Retina (tissue), 1 donor: ENCODE measurements around the gene CNTN3.

ENCODE experiments used
- DNase-seq: peaks from one replicate; pipeline ENCODE4 v3.0.0-alpha.2; 2016

Gene CNTN3

DNA sequence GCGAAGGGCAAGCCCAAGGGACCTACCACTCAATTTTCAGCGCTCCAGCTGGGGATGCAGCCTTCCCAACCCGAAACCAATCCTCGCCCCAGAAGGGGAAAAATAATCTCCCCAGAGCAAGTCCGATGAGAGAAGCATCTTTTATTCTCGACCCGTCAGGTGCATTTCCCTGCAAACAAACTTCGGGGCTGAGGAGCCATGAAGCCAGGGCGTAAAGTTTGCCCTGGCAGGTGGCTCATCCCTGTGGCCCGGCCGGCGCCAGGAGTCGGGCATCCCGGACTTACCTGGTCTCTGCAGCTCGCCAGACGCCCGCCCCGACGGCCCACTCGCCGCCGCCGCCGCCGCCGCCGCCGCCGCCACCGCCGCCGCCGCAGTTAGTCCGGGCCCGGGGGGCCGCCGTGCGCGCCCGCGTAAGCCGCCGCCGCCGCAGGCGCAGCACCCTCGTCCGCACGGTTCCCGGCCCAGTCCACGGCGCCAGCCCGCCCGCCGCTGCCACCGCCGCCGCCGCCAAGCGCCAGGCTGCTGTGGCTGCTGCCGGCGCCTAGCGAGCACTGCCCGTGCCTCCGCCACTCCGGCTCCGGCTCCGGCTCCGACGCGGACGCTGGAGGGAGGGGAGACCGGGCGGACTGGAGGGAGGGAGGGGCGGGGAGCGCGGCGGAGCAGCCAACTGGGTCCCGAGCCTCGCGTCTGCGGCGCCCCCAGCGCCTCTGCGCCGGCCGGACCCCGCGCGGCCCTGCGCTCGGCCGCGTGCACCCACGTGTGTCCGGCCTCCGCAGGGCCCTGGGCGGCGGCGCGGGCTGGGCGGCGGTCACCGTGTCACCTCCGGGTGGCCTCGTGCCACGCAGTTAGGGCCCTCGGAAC, at the start of gene CNTN3:
TSS of gene CNTN3 (minus strand) at position 553 of the 861 bp plus-strand sequence. CDS start 93,547 bp downstream, outside the sequence.
- DNase-seq: peak; percentile 72

DNA sequence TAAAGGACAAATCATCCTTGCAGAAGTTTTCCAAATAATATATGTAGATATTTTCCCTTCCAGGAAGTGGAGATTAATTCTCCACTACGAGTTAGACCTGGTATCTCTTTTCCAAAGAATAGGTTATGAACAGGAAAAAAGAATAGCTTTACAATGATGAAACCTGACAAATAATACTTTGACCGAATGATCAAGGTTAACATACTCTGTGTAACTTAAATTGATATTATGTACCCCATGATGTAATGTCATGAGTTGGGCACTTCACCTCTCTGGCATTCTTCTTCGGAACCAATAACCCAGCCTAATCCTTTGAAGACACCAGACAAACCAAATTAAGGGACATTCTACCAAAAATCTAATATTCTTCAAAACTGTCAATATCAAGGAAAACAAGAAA, 48.7 kb upstream of the CNTN3 start:
- no peak for DNase-seq

DNA sequence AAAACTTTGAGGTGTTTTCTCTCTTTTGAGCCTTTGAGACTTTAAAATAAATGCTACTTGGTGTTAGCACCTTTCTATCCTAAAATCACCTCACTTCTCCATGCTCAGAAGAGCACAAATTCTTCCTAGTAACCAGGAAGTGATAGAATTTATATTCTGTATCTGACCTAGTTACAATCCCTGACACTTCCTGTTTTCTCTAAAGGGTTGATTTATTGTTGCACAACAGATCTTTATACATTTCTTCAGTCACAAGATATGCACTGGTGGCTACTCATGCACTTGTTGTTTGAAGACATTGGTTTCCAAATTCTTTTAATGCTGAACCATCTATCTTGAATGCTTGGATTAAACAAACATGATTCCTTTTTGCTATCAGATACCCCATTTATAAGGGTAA, 47.2 kb upstream of the CNTN3 start:
- no peak for DNase-seq

DNA sequence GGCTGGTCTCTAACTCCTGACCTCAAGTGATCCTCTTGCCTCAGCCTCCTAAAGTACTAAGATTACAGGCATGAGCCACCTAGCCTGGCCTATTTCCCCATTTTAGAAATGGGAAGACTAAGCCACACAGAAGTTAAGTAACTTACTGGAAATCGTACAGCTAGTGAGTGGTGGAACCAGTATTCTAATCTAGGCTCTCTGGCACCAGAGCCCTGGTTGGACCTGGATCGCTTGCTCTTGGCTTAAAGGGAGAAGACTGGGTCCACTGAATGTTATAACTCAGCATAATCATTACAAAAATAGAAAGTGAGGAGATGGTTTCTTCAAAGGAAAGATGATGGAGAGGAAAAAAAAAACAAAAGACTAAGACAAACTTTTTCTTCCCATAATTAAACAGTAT, 37.4 kb upstream of the CNTN3 start:
- DNase-seq: no peak

DNA sequence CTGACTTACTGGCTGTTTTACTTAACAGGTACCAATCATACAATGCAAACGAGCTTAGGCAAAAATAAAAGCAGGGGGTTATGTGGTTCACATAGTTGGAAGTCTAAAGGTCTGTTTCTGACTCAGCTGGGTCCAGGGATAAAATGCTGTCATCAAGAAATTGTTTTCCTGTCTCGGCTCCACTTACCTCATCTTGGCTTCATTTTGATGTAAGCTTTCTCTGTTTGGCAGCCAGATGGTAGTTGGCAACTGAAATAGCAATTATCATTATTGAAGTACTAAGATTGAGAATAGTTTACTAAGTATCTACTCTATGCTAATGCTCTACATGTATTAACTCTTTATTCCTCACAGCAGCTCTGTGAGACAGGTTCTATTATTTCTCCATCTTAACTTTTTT, 36.8 kb upstream of the CNTN3 start:
- no peak for DNase-seq

DNA sequence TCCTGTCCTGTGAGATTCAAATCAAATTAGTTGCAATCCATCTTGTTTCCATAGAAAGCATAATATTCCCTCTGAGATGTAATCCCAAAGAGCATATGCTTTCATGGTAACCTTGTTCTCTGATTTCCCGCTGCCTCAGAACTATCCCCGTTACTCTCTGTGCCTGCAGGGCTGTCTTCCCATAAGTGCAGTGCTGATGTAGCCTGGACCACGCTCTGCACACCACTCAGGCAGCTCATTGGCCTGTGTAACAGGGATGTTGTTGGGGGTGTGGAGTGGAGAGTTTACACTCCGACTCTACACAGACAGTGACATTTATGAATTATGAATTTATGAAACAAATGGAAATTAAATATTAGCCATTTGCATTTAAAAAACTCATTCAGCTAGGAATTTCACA, 33.6 kb upstream of the CNTN3 start:
- DNase-seq: peak; percentile 21

DNA sequence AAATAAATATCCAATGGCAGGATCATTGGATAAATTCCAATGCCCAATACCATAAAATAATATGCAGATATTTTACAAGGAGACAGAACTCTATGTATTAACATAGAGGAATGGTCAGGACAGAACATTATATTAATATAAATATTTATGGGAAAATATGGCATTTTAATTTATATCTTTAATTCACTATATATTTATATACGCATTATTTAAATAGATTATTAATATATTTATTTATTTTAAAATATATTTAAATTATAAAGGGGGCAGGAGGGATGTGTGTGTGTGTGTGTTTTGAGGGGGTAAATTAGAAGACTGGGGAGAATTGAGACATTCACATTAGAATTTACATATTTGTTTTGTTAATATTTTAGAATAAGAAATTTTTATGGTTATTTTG, 31.6 kb upstream of the CNTN3 start:
- no peak for DNase-seq

DNA sequence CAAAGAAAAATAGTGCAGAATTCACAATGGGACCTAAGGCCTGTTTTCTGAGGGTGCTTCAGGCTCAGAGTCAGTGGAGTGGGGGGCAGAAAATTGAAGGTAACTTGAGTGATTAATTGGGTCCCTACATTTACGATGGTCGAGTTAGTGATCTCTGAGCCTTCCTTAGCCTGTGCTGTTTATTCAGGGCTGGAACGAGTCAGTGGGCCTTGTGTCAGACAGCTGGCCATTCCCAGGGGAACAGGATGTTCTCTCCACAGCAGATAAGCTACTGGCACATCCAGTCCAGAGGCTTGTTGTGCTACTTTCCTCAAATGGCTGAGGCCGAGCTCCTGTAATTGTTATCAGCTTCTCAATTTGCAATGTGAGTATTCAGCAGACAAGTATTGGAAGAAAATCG, 29.2 kb upstream of the CNTN3 start:
- peak; percentile 62 for DNase-seq

DNA sequence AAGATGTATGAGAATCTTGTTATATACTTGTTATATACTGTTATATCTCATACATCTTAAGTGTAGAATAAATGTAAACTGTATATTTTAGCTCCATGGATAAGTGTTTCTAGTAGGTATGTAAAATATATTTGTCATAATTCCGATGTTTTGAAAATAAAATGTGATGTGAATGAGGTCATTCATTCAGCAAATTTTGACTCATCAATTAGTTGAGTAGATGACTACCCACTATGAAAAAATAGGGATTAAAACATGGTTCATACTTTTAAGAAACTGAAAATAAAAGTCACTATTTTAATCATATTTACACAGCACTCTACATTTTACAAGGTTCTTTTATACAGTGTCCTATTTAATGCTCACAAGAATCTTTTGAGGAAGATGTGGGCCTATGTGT, 28.4 kb upstream of the CNTN3 start:
- DNase-seq: no peak

DNA sequence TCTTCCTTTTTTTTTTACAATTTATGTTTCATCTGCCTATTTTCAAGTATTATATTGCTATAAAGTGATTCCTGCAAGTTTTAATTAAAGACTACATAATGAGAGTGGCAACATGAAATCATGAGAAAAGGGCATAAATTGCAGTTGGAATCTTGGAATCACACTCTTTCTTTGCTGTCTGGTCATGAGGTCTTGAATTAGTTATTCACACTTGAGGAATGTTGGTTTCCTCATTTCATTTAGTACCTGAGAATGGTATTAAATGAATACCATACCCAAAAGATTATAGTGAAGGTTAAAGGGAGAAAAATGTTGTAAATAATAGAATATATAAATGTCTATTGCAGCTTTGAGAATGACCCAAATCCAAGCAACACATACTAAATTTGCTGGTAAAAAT, 25.8 kb upstream of the CNTN3 start:
- no peak for DNase-seq

DNA sequence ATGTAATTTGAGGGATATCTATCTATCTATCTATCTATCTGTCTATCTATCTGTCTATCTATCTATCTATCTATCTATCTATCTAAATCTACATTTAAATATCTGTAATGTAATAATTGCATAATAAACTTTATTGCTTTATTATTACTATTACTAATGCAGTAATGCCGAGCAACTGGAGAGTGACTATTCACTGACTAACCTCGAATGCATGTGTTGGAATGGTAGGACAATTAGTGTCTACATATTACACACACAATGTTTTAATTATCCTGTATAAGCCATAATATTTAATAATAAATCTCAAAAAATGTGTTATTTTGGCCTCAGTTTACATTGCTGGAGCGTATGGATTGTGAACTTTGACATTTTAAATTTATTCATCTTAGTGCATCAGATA, 25.2 kb upstream of the CNTN3 start:
- no peak for DNase-seq

DNA sequence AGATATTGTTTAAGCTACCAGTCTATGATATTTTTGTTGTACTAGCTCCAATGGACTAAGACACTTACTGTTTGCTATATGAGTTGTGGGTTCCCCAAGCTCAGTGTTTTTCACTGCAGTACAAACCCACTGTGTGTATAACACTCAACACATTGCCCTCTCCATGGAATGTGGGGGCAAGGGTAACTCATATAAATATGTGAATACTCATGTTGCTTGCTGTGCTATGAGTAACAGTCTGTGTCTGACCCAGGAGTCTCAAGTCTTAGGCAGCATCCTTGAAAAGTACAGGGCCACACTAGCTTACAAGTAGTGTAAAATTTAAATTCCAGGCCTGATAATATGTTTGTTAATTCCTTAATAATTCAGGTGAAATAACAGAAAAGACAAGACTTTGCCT, 22.5 kb upstream of the CNTN3 start:
- DNase-seq: no peak

DNA sequence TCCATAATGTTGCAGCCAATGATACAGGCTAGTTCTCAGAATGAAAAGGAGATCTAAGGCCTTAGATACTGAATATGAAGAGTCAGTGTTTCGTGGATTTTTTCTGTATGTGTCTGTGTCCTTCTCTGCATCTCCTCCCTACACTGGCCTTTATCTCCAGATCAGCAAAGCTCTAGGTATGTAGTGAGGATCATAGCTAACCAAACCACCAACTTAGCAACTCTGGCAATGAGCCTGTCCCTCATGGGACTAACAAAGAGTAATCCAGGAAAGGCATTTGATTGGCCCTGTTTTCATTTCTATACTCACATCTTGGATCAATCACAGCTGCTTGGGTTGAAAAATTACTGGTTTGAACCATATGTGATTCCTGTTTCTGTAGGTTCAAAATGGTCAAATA, 18.6 kb upstream of the CNTN3 start:
- DNase-seq: no peak

DNA sequence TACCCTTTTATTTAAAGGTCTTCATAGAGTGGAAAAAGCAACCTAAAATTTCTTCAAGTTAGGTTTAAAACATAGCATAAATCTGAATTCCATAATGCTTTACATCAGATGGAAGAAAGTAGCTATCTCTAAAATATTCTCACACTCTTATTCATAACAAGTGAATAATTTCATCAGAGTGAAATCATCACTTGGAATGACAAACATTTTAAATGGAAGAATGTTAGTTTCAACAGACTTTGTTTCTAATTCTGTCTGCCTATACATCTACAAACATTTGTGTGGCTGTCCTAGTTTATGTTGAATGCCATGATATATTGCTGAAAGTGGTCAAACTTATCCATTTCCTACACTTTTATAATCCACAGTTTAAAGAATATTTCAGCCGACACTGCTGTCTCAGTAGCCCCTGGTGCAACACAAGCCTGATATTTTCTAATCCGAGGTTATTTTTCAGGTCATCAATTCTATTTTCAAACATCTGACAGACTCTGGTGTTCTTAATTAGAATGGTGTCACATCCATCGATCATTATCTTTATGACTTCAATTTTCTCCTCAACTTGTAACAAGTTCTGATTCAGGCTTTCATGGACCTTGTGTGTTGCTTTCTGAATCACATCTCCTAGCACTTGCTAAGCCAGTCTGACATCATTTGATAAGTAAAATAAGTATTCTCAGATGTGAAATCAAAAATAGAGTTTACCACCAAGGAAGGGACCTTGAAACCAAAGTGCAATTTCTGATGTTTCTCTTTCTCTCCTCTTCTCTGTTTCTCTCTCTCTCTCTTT, 17.1 kb upstream of the CNTN3 start:
- DNase-seq: no peak

DNA sequence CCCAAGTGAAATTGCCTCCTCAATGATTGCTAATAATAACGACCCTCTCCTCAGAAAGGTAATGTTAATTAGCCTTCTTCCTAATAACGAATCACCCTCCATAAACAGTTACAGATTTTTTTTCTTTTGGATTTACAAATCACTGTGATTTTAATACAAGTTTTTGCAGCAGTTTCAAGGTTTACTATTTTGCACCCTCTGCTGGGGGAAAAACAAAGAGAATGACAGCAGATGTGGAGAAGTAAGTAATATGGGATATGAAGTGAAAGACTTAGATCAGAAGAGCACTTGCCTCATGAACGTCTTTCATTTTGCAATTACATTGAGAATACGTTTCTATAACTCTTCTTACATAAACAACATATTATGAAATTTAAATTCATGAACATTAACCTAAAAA, 16.1 kb upstream of the CNTN3 start:
- no peak for DNase-seq

DNA sequence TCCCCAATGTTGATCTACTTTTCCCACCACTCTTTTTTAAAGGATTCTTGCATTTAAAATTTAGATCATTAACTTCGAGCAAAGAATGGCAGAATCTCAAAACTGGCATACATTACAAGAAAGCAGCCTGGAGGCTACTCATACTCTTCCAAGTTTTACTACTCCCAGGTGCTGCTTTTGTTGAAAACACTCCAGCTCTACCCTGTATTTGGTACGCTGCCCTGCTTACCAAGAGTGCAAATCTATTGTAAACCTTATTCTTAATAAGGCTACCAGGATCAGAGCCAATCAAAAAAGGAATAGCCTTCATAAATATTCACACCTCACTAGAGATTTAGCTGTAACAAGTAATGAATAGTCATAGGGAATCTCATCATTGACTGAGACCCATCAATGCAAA, 11.6 kb upstream of the CNTN3 start:
- DNase-seq: no peak

DNA sequence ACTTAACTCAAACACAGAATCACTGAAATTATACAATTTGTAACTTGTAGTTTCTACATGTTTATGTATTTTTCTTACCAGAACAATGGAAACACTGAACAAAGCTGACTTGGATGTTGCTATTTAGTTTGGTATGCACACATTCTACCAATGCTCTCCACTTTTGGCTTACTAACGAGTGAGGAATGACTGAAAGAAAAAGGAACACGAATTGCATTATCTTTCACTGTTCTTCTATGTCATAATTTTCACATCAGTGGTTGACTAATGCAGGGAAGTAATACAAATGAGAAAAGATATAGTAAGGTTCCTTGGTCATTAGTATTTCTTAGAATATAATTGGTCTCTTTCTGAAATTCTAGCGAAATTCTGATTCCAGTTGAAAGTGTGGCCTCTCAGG, 9.8 kb upstream of the CNTN3 start:
- no peak for DNase-seq

DNA sequence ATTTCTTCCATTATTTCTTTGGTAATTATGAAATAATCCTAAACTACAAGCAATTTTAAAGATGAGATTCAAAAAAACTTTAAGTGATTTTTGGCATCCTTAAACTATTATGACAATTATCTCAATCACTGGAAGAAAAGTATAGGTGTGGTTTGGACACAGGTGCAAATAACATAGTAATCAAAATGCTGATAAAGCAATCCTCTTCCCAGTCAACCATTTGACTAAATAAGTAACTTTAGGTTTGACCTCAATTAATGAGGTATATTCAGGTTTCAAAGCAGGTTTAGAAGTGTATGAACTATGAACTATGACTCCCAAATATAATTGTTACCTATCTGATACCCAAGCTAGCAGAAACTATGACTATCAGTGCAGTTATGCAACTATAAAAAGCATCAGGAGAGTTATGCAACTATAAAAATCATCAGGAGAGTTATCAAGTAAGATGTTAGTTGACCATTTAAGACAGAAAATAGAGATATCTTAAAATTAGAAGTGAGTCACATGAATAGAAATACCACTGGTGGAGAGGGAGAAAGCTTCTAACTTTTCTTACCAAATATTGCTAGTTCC, 8.9 kb upstream of the CNTN3 start:
- no peak for DNase-seq

DNA sequence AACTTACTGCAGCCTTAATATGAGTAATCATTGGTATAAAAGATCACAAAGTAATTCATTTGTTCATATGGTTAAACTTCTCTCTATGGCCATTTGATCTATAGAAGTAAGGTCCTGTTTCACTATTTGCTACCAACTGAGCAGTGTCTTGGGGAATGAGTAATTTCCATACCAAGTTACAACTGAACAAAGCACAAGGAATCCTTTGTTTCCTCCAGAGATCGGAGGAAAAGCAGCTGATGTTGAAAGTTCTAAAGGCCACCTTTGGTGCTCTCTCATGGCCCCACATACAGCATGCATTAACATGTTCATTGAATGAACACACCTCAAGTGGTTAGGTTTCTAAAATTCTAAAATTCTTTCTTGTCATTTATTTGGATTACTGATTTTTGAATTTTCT, 7.1 kb upstream of the CNTN3 start:
- DNase-seq: no peak

DNA sequence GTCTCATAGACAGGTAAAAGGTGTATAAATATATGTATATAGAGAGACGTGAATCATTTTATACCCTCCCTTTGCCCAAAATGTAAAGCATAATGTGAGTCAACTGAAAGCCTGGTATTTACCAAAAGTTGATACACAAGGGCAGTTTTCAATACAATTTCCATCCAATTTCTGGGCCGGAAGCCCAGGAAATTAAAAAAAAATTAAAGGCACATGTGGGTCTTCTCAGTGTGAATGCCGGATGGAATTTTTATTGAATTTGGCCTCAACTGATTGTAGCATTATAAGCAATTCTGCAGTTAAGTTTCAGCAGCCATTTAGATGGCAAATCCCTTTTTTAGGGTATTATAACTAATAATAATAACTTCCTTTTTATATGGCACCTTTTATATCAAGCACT, 3.3 kb upstream of the CNTN3 start:
- no peak for DNase-seq

DNA sequence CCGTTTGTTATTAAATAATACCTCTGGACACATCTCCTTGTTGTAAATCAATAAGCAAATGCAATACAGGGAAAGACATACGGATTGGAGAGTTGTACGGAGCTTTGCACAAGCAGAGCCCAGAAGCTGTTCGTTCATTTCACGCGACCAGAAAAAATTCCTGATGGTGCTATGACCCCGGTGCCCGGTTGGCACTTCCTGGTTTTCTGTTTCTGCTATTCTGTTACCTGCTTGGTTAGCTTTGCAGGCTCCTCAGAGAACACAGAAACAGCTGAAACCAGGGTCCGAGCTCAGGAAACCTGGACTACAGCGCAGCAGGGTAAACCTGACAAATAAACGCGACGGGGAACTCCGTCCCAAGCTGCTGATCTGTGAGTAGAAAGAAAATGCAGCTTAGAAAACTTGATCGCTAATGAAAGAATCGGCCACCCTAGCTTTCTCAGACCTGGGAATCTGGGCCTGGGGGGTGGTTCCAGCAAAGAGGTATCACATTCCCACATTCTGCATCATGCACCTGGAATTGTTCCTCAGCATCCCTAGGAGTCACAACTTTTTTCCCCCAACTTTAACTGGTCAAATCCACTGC, 845 bp downstream of the CNTN3 start:
- peak; percentile 75 for DNase-seq

DNA sequence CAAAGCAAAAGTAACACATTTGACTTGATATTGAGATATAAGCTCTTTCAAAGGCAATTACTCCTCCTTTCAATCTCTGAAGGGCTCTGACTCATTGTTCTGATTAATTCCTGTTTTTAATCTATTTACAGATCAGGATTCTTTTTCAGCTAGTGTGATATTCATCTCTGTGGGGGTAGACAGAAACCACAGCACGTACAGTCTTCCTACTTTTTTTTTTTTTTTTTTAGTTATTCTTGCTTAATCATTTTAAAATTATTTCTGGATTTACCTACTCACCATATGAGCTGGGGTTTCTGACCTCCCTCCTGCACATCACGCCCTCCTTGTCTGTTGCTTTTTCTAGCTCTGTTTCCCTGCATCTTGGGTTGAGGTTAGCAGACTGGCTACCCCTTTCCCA, 1.4 kb downstream of the CNTN3 start:
- DNase-seq: no peak

DNA sequence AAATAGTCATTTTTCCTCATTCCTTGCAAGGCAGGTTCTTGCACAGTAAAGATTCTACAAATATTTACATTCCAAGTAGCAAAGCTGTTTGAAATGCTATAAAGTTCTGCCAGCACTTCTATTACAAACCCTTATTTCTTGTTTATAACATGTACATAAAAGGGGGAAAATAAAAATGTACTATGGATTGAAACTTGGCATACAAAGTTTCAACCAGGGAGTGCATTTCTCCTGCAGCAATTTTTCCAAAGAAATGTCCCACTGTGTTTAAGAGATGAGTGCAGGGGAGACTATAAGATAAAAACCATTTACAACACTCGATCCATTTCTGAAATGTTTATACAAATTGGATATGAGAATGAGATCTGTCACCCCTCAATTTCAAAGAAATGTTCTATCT, 3.3 kb downstream of the CNTN3 start:
- no peak for DNase-seq

DNA sequence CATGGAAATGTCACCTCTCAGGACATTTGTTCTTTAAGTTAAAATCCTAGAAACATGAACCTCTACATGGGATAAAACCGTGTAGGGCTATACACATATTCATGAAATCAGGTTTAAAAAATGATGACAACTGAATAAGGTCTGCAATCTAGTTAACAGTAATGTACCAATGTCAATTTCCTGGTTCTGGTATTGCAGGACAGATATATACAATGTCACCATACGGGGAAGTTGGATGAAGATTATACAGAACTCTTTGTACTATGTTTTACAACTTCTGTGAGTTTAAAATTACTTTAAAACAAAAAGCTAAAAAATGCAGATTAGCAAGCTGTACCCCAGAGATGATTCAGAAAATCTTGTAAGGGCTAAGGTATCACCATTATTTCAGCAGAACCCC, 6.7 kb downstream of the CNTN3 start:
- no peak for DNase-seq
